Neural progenitor cell (in vitro differentiated cells): ENCODE results near the gene PCTP. TPM values are rescaled to one million over a fixed set of nuclear protein-coding genes. Genes with fewer than 3 reads are reported as not detected.

Source experiments
- DNase-seq: peaks from one replicate; pipeline ENCODE4 v3.0.0-alpha.2; 2016; ENCODE audit warnings: low spot score
- H2AFZ ChIP-seq: fragments of 200-600 bp; sonication (generic); replicated peaks from 2 replicates; pipeline ENCODE4 v1.6.1; 2016; ENCODE audit warnings: antibody characterized with exemption
- H3F3A ChIP-seq: fragments of 200-600 bp; sonication (generic); 2 replicates; pipeline ENCODE4 v1.6.1; 2016; ENCODE audit warnings: antibody characterized with exemption, low read depth
- H3K27ac ChIP-seq: fragments of 200-600 bp; sonication (generic); 2 replicates; pipeline ENCODE4 v1.5.1; 2016; ENCODE audit warnings: mild to moderate bottlenecking
- H3K27me3 ChIP-seq: fragments of 200-600 bp; sonication (generic); 2 replicates; pipeline ENCODE4 v1.6.1; 2016; ENCODE audit warnings: mild to moderate bottlenecking, moderate library complexity
- H3K36me3 ChIP-seq: fragments of 200-600 bp; sonication (generic); 2 replicates; pipeline ENCODE4 v1.5.1; 2016
- H3K4me1 ChIP-seq: fragments of 200-600 bp; sonication (generic); 2 replicates; pipeline ENCODE4 v1.6.1; 2016; ENCODE audit warnings: mixed run types
- H3K4me2 ChIP-seq: fragments of 200-600 bp; sonication (generic); 2 replicates; pipeline ENCODE4 v1.6.1; 2016
- H3K4me3 ChIP-seq: fragments of 200-600 bp; sonication (generic); 2 replicates; pipeline ENCODE4 v1.5.1; 2016
- H3K79me2 ChIP-seq: fragments of 200-600 bp; sonication (generic); 2 replicates; pipeline ENCODE4 v1.6.1; 2016; ENCODE audit warnings: low read depth
- H3K9ac ChIP-seq: fragments of 200-600 bp; sonication (generic); 2 replicates; pipeline ENCODE4 v1.6.1; 2016
- H3K9me3 ChIP-seq: fragments of 200-600 bp; sonication (generic); 2 replicates; pipeline ENCODE4 v1.5.1; 2016; ENCODE audit warnings: low read depth
- H4K20me1 ChIP-seq: fragments of 200-600 bp; sonication (generic); 2 replicates; pipeline ENCODE4 v1.6.1; 2016; ENCODE audit warnings: low read depth
- H3K27ac Mint-ChIP-seq: 3 replicates; pipeline ENCODE4 v1.8.0; 2021; ENCODE audit warnings: mixed read lengths
- H3K27me3 Mint-ChIP-seq: 2 replicates; pipeline ENCODE4 v1.8.0; 2022; ENCODE audit warnings: low read depth, mild to moderate bottlenecking, inconsistent platforms, moderate library complexity, mixed read lengths; ENCODE audit not compliant: insufficient read depth
- H3K36me3 Mint-ChIP-seq: 3 replicates; pipeline ENCODE4 v1.8.0; 2021; ENCODE audit warnings: mixed read lengths
- H3K4me1 Mint-ChIP-seq: 3 replicates; pipeline ENCODE4 v1.8.0; 2021; ENCODE audit warnings: mixed read lengths
- H3K4me3 Mint-ChIP-seq: 3 replicates; pipeline ENCODE4 v1.8.0; 2021; ENCODE audit warnings: mild to moderate bottlenecking, moderate library complexity, mixed read lengths
- H3K9me3 Mint-ChIP-seq: 3 replicates; pipeline ENCODE4 v1.8.0; 2020; ENCODE audit warnings: mixed read lengths
- EZH2 ChIP-seq: fragments of 200-600 bp; sonication (generic); IDR thresholded peaks from 2 replicates; pipeline ENCODE4 v1.6.1; 2017; ENCODE audit warnings: antibody characterized with exemption, mild to moderate bottlenecking, moderate library complexity
- EZH2phosphoT487 ChIP-seq: fragments of 200-600 bp; sonication (generic); IDR thresholded peaks from 2 replicates; pipeline ENCODE4 v1.6.1; 2017; ENCODE audit warnings: antibody characterized with exemption
- total RNA-seq: library from RNA; depleted of rRNA; stranded (reverse); fragments of >200 nt; gene quantifications from 2 replicates; pipeline ENCODE4 v1.2.3, GENCODE V29; 2015; ENCODE audit warnings: low replicate concordance
- TF ChIP-seq, protein P1 (sequence below): fragments of 200-600 bp; sonication (generic); IDR thresholded peaks from 2 replicates; pipeline ENCODE4 v1.5.1; 2017; ENCODE audit warnings: antibody characterized with exemption, mild to moderate bottlenecking

Gene PCTP
- total RNA-seq, 1 donor from 2014 or later, result 26.5 TPM

DNA sequence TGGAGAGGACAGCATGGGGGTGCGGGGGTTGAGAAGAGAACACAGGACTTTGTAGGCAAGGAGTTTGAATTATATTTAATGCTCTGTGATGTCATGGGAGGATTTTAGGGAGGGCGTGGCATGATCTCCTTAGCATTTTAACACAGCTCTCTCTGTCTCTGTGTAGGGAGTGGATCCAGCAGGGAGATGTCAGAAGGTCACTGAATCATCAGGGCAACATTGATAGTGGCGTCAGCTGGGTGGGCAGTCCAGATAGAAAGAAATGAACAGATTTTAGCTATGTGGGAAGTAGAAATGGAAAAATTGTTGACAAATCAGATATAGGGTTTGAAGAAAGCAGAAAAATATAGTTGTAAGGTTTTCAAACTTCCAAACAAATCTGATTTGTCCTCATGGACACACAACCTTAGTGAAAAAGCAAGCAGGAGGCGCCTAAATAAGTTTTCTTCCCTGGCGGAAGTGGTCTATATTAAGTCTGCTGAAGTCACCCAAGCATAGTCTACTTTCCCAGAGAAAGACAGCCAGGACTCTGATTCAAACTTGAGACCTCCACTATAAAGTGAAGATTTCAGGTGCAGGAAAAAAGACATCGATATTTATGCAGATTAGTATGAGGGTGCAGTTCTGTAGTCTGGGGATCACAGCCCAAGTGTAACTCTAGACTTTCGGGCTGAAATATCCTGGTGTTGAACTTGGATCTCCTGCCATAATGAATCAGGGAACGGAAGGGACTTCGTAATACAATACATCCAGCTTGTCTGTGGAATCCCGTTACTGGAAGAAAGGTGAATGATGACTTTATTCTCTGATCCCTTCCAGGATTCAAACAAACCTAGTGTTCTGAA, 10.1 kb upstream of the PCTP start:
- no peak overlapping the region for H3K27ac Mint-ChIP-seq

DNA sequence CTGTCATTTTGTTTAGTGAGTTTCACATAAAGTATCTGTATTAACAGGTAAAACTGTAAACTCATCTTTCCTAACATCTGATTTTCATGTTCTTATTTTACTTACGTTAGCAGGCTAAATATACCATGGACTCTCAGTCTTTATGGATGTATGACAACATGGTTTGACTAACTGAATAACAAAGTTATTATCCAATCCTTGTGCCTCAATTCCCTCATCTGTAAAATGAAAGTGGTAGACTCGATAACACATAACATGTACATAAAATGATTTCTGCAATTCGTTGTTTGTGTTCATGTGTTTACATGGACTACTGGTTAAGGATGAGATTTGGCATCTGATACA, 9.5 kb upstream of the PCTP start:
- H3K79me2 ChIP-seq, result no peaks in the 10 kb centered on the region
- Mint-ChIP-seq H3K4me3 (no peak overlapping the region), H3K36me3 (no peaks in the 10 kb centered on the region), H3K9me3 (no peaks in the 10 kb centered on the region), H3K4me1 (peaks cover 5% of the 10 kb centered on the region), H3K27me3 (peaks cover 2% of the 10 kb centered on the region), H3K27ac (no peak overlapping the region)
- no peak overlapping the region for H3K27ac ChIP-seq
- no peaks in the 10 kb centered on the region for H3F3A ChIP-seq
- H4K20me1 ChIP-seq, result no peaks in the 10 kb centered on the region
- H3K4me1 ChIP-seq, result peaks cover 7% of the 10 kb centered on the region
- no peaks in the 10 kb centered on the region for H3K9me3 ChIP-seq
- H3K27me3 ChIP-seq, result no peaks in the 10 kb centered on the region
- no peaks in the 10 kb centered on the region for H3K36me3 ChIP-seq
- no peak overlapping the region for H2AFZ ChIP-seq
- no peak for TF ChIP-seq EZH2
- H3K4me2 ChIP-seq, result no peak overlapping the region
- no peak for DNase-seq
- H3K4me3 ChIP-seq, result no peak overlapping the region
- no peak overlapping the region for H3K9ac ChIP-seq

More for the DNA sequence above, 10.1 kb upstream of the PCTP start:
- DNase-seq, result no peak
- Mint-ChIP-seq H3K4me3 (no peak overlapping the region), H3K9me3 (no peaks in the 10 kb centered on the region), H3K27me3 (peaks cover 2% of the 10 kb centered on the region), H3K36me3 (no peaks in the 10 kb centered on the region), H3K4me1 (peaks cover 6% of the 10 kb centered on the region)
- Histone ChIP-seq H4K20me1 (no peaks in the 10 kb centered on the region), H3K9ac (no peak overlapping the region), H3K27ac (no peak overlapping the region), H3K4me2 (no peak overlapping the region), H3K27me3 (no peaks in the 10 kb centered on the region), H3K79me2 (no peaks in the 10 kb centered on the region), H3K4me3 (no peak overlapping the region), H3K9me3 (no peaks in the 10 kb centered on the region), H2AFZ (no peak overlapping the region), H3K4me1 (peaks cover 7% of the 10 kb centered on the region), H3K36me3 (no peaks in the 10 kb centered on the region), H3F3A (no peaks in the 10 kb centered on the region)
- TF ChIP-seq, protein P1, sequence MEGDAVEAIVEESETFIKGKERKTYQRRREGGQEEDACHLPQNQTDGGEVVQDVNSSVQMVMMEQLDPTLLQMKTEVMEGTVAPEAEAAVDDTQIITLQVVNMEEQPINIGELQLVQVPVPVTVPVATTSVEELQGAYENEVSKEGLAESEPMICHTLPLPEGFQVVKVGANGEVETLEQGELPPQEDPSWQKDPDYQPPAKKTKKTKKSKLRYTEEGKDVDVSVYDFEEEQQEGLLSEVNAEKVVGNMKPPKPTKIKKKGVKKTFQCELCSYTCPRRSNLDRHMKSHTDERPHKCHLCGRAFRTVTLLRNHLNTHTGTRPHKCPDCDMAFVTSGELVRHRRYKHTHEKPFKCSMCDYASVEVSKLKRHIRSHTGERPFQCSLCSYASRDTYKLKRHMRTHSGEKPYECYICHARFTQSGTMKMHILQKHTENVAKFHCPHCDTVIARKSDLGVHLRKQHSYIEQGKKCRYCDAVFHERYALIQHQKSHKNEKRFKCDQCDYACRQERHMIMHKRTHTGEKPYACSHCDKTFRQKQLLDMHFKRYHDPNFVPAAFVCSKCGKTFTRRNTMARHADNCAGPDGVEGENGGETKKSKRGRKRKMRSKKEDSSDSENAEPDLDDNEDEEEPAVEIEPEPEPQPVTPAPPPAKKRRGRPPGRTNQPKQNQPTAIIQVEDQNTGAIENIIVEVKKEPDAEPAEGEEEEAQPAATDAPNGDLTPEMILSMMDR, result no peak
- no peak for TF ChIP-seq EZH2phosphoT487
- no peak for TF ChIP-seq EZH2

DNA sequence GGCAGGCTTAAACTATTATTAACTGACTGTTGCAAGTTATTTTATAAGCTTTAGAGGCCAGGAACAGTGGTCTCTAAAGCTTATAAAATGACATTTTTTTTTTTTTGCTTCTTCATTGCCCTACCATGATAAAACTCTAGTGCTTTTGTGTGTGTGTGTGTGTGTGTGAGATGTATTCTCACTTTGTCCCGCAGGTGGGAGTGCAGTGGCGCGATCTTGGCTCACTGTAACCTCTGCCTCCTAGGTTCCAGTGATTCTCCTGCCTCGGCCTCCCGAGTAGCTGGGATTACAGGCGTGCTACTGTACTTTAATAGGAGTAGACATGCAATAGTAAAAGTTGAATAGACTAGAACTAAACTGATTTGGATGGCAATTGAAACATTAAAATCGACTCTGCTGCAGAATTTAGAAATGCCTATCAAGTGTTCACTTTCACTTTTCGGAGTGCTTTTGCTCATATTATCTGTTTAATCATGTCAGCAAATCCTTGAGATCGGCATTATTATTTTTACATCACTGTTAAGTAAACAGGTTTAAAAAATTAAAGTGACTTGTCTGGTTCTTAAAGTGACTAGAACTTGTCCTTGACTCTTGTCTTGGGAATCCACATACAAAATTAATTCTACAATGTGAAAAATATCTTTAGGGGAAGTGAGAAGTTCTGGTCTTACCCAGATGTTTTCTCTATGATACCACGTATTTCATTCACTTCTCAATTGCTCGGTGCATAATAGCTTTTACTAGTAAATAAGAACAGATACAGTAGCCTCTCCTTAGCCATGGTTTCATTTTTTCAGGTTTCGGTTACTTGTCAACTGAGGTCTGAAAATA, 8.4 kb upstream of the PCTP start:
- no peak overlapping the region for H3K9ac ChIP-seq
- no peaks in the 10 kb centered on the region for H3K36me3 ChIP-seq
- no peaks in the 10 kb centered on the region for H3F3A ChIP-seq
- no peak overlapping the region for H3K27ac Mint-ChIP-seq
- no peaks in the 10 kb centered on the region for H3K9me3 Mint-ChIP-seq
- H2AFZ ChIP-seq, result no peak overlapping the region
- no peaks in the 10 kb centered on the region for H3K27me3 ChIP-seq
- no peaks in the 10 kb centered on the region for H3K36me3 Mint-ChIP-seq
- no peak overlapping the region for H3K4me3 ChIP-seq
- peaks cover 2% of the 10 kb centered on the region for H3K27me3 Mint-ChIP-seq
- no peaks in the 10 kb centered on the region for H3K79me2 ChIP-seq
- TF ChIP-seq EZH2 (no peak), EZH2phosphoT487 (no peak)
- TF ChIP-seq, protein P1, result no peak
- H3K4me2 ChIP-seq, result no peak overlapping the region
- H3K4me1 Mint-ChIP-seq, result peaks cover 5% of the 10 kb centered on the region
- no peak overlapping the region for H3K4me3 Mint-ChIP-seq
- H3K27ac ChIP-seq, result no peak overlapping the region
- H3K9me3 ChIP-seq, result no peaks in the 10 kb centered on the region
- H4K20me1 ChIP-seq, result no peaks in the 10 kb centered on the region
- no peak for DNase-seq
- H3K4me1 ChIP-seq, result peaks cover 4% of the 10 kb centered on the region
